ENCODE data around the gene PRMT2. TPM values are rescaled to one million over a fixed set of nuclear protein-coding genes. Genes with fewer than 3 reads are reported as not detected.
A peak's percentile ranks its signal among the peaks of the same experiment; 100 is the strongest.
"Not testable (repeated sequence)": the region's sequence is repeated elsewhere in the genome, so short reads cannot be mapped to it uniquely, and the experiment has no call there.

Gene PRMT2
- total RNA-seq, 2 donors from 2014 or later = 60.9 to 67.8 TPM

DNA sequence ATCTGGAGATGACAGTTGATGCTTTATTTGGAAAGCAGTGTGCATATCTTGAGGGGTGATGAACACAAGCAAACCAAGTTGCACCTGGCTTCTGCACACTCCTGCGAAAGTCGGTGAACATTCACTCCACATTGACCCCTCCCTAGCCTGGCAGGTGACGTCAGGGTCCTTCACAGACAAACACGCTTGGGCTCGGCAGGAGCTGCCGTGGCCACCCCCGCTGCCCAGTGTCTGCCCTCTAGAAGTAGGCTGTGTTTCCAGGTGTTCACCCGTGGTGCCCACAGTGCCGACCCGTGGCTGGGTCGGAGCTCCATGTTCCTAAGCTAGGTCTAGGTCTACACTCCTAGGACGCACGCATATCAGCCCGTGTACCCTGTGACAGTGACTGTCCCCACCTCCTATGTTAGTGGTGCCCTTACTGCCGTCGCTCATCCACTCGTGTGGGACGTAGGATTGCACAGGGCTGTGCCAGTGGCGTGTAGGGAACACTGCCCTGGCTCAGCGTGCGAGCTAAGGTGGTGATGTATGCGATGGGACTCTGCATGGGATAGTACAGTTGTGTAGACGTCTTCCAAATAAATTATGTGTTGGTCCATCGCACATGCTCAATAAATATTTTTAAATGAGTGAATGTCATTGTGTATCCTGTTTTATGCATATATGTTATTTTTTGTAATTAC lies 29.0 kb downstream of the PRMT2 start:
- intact Hi-C loops (cut with DNase I) = no loop called here
- Histone ChIP-seq H3K36me3 (no peaks in the 10 kb centered on the region), H3K9me3 (no peaks in the 10 kb centered on the region), H3K4me1 (no peaks in the 10 kb centered on the region), H3K27ac (no peak overlapping the region), H3K27me3 (peaks cover 8% of the 10 kb centered on the region), H3K9ac (ENCODE audit: low read depth in 2 of 2, low read length in 2 of 2) (no peak overlapping the region), H3K4me3 (no peak overlapping the region)
- DNase-seq = no peak
- TF ChIP-seq, protein P1, sequence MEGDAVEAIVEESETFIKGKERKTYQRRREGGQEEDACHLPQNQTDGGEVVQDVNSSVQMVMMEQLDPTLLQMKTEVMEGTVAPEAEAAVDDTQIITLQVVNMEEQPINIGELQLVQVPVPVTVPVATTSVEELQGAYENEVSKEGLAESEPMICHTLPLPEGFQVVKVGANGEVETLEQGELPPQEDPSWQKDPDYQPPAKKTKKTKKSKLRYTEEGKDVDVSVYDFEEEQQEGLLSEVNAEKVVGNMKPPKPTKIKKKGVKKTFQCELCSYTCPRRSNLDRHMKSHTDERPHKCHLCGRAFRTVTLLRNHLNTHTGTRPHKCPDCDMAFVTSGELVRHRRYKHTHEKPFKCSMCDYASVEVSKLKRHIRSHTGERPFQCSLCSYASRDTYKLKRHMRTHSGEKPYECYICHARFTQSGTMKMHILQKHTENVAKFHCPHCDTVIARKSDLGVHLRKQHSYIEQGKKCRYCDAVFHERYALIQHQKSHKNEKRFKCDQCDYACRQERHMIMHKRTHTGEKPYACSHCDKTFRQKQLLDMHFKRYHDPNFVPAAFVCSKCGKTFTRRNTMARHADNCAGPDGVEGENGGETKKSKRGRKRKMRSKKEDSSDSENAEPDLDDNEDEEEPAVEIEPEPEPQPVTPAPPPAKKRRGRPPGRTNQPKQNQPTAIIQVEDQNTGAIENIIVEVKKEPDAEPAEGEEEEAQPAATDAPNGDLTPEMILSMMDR (IDR thresholded peaks at IDR 0.05) = no peak

GRCh38 chr21:46665566-46665965 lies 30.1 kb downstream of the PRMT2 start:
- DNase-seq = no peak
- Histone ChIP-seq H3K4me3 (no peak overlapping the region), H3K27me3 (peaks cover 8% of the 10 kb centered on the region), H3K4me1 (no peaks in the 10 kb centered on the region), H3K9ac (ENCODE audit: low read depth in 2 of 2, low read length in 2 of 2) (no peak overlapping the region), H3K36me3 (no peaks in the 10 kb centered on the region), H3K27ac (no peak overlapping the region), H3K9me3 (no peaks in the 10 kb centered on the region)
- intact Hi-C loops (cut with DNase I) = no loop called here
- TF ChIP-seq, protein P1 (IDR thresholded peaks at IDR 0.05) = no peak

GRCh38 chr21:46666941-46667740 lies 31.7 kb downstream of the PRMT2 start:
- no peak for DNase-seq
- Histone ChIP-seq H3K4me1 (no peaks in the 10 kb centered on the region), H3K4me3 (peak overlapping the region; percentile 16), H3K27me3 (peaks cover 8% of the 10 kb centered on the region), H3K9ac (ENCODE audit: low read depth in 2 of 2, low read length in 2 of 2) (no peak overlapping the region), H3K27ac (no peak overlapping the region), H3K9me3 (no peaks in the 10 kb centered on the region), H3K36me3 (no peaks in the 10 kb centered on the region)
- intact Hi-C loops (cut with DNase I) = no loop called here
- TF ChIP-seq, protein P1 (IDR thresholded peaks at IDR 0.05) = no peak

- Histone ChIP-seq H3K9ac (ENCODE audit: low read depth in 2 of 2, low read length in 2 of 2) (no peak overlapping the region), H3K27ac (no peak overlapping the region), H3K9me3 (no peaks in the 10 kb centered on the region), H3K36me3 (no peaks in the 10 kb centered on the region), H3K27me3 (peaks cover 8% of the 10 kb centered on the region), H3K4me1 (no peaks in the 10 kb centered on the region), H3K4me3 (peak overlapping the region; percentile 16)
- TF ChIP-seq, protein P1 (IDR thresholded peaks at IDR 0.05) = no peak
- DNase-seq = no peak
- intact Hi-C loops (cut with DNase I) = no loop called here
Measured at GRCh38 chr21:46667741-46668380, 32.4 kb downstream of the PRMT2 start.

- no peaks in the 10 kb centered on the region for H3K36me3 ChIP-seq
- no peaks in the 10 kb centered on the region for H3K9me3 ChIP-seq
- H3K4me1 ChIP-seq = no peaks in the 10 kb centered on the region
- TF ChIP-seq, protein P1 (IDR thresholded peaks at IDR 0.05) = no peak
- DNase-seq = no peak
- H3K27ac ChIP-seq = no peak overlapping the region
- H3K4me3 ChIP-seq = no peak overlapping the region
- intact Hi-C loops (cut with DNase I) = no loop called here
- peaks cover 8% of the 10 kb centered on the region for H3K27me3 ChIP-seq
- H3K9ac ChIP-seq (ENCODE audit: low read depth in 2 of 2, low read length in 2 of 2) = no peak overlapping the region
Measured at GRCh38 chr21:46668381-46668780, 32.9 kb downstream of the PRMT2 start.

DNA sequence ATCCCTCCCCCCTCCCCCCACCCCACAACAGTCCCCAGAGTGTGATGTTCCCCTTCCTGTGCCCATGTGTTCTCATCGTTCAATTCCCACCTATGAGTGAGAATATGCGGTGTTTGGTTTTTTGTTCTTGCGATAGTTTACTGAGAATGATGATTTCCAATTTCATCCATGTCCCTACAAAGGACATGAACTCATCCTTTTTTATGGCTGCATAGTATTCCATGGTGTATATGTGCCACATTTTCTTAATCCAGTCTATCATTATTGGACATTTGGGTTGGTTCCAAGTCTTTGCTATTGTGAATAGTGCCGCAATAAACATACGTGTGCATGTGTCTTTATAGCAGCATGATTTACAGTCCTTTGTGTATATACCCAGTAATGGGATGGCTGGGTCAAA lies 33.4 kb downstream of the PRMT2 start:
- H3K4me3 ChIP-seq; H3K9me3 ChIP-seq; H3K9ac ChIP-seq (ENCODE audit: low read depth in 2 of 2, low read length in 2 of 2); intact Hi-C loops (cut with DNase I); DNase-seq; H3K4me1 ChIP-seq; H3K27ac ChIP-seq; H3K27me3 ChIP-seq; H3K36me3 ChIP-seq: not testable (repeated sequence)

All from colonic mucosa (tissue), 4 donors.